GM23248 (cell line): ENCODE data around the gene DNAJB2. TPM values are rescaled to one million over a fixed set of nuclear protein-coding genes. Genes with fewer than 3 reads are reported as not detected.

Experiments
- DNase-seq: peaks from one replicate; pipeline ENCODE4 v3.0.0-alpha.2; 2015
- H2AFZ ChIP-seq: fragments of 200-600 bp; sonication (generic); 2 replicates; pipeline ENCODE4 v1.6.1; 2016; ENCODE audit warnings: antibody characterized with exemption
- H3F3A ChIP-seq: fragments of 200-600 bp; sonication (generic); 2 replicates; pipeline ENCODE4 v1.6.1; 2016; ENCODE audit warnings: mild to moderate bottlenecking, antibody characterized with exemption, mixed run types; ENCODE audit not compliant: insufficient read depth
- H3K27ac ChIP-seq: fragments of 200-600 bp; sonication (generic); 2 replicates; pipeline ENCODE4 v1.5.1; 2016; ENCODE audit warnings: mild to moderate bottlenecking
- H3K27me3 ChIP-seq: fragments of 200-600 bp; sonication (generic); replicated peaks from 2 replicates; pipeline ENCODE4 v1.6.1; 2016; ENCODE audit warnings: mild to moderate bottlenecking; ENCODE audit not compliant: insufficient read depth
- H3K36me3 ChIP-seq: fragments of 200-600 bp; sonication (generic); 2 replicates; pipeline ENCODE4 v1.6.1; 2016; ENCODE audit warnings: low read depth, mild to moderate bottlenecking
- H3K4me1 ChIP-seq: fragments of 200-600 bp; sonication (generic); 2 replicates; pipeline ENCODE4 v1.6.1; 2016; ENCODE audit warnings: mild to moderate bottlenecking; ENCODE audit not compliant: insufficient read depth
- H3K4me2 ChIP-seq: fragments of 200-600 bp; sonication (generic); one replicate; pipeline ENCODE4 v1.6.1; 2016; ENCODE audit warnings: mild to moderate bottlenecking; ENCODE audit not compliant: unreplicated experiment
- H3K4me3 ChIP-seq: fragments of 200-600 bp; sonication (generic); 2 replicates; pipeline ENCODE4 v1.5.1; 2016; ENCODE audit warnings: mild to moderate bottlenecking
- H3K79me2 ChIP-seq: fragments of 200-600 bp; sonication (generic); 2 replicates; pipeline ENCODE4 v1.6.1; 2016; ENCODE audit warnings: mild to moderate bottlenecking; ENCODE audit not compliant: insufficient read depth
- H3K9ac ChIP-seq: fragments of 200-600 bp; sonication (generic); 2 replicates; pipeline ENCODE4 v1.6.1; 2016; ENCODE audit warnings: mild to moderate bottlenecking
- H3K9me2 ChIP-seq: fragments of 200-600 bp; sonication (generic); 2 replicates; pipeline ENCODE4 v1.6.1; 2016; ENCODE audit warnings: mixed run types, mild to moderate bottlenecking, moderate library complexity; ENCODE audit not compliant: insufficient read depth
- H3K9me3 ChIP-seq: fragments of 200-600 bp; sonication (generic); one replicate; pipeline ENCODE4 v1.6.1; 2017; ENCODE audit warnings: low read depth
- H4K20me1 ChIP-seq: fragments of 200-600 bp; sonication (generic); 2 replicates; pipeline ENCODE4 v1.6.0; 2016; ENCODE audit not compliant: insufficient read depth
- EZH2 ChIP-seq: fragments of 200-600 bp; sonication (generic); IDR thresholded peaks from 2 replicates; pipeline ENCODE4 v1.6.1; 2018; ENCODE audit warnings: antibody characterized with exemption, mild to moderate bottlenecking; ENCODE audit not compliant: insufficient read depth, poor library complexity, severe bottlenecking
- EZH2phosphoT487 ChIP-seq: fragments of 200-600 bp; sonication (generic); IDR thresholded peaks from 2 replicates; pipeline ENCODE4 v1.6.1; 2018; ENCODE audit warnings: antibody characterized with exemption, moderate library complexity, mild to moderate bottlenecking, low read depth; ENCODE audit not compliant: insufficient read depth
- WGBS, 2 experiments: methylation state at CpG; one replicate each; pipeline ENCODE4 v1.1.6; 2015 to 2017; ENCODE audit warnings: low lambda C conversion rate in 2 of 2, low coverage in 1 of 2; ENCODE audit errors: missing lambda C conversion rate in 2 of 2; 5-methylcytosine and 5-hydroxymethylcytosine counted together
- in situ Hi-C: fragments of 300-500 bp; cut with MboI; formaldehyde crosslinking; loops from 2 replicates; pipeline ENCODE4 v1.15.0; 2020
- polyA plus RNA-seq: library from polyadenylated mRNA; unstranded; fragments of >200 nt; fragmentation: Nextera tagmentation; extraction: Ambion mirVana; gene quantifications from 2 replicates; pipeline ENCODE4 v1.2.1, GENCODE V29; 2016
- total RNA-seq: library from RNA; depleted of rRNA; stranded (reverse); fragments of >200 nt; shearing (Covaris generic); gene quantifications from 2 replicates; pipeline ENCODE4 v1.2.3, GENCODE V29; 2014

Gene DNAJB2
- total and polyA plus RNA-seq, 2 experiments from 2014 or later, result 12.6 to 53.7 TPM

DNA sequence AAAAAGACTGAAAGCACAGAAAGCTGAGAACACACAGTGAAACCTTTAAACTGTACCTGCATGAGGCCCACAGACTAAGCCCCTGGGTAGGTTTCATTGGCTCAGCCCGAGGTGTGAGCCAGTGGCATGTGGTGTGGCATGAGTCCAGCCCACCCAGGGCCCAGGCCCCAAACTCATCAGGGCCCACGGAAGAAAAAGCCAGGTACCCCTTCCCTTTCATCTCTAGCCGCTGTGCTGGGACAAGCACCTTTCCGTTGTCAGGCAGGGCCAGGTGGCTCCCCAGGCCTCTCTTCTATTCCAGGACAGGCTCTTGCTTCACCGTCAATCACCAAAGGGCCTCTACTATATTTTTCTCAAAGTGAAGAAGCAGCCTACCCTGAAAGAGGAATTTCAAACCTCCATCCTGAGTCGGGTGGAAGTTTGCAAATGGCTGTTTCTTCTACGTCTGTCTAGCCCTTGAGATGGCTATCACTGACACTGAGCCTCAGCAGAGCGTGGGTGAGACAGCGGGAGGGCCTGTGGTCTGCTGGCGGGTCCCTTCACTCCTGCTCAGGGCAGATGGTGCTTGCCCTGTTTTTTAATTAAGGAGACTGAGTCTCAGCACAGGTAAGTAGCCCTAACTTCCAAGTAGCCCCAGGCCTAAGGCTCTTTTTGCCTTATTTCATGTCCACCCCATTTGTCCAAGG is 8.6 kb downstream of the DNAJB2 start:
- Histone ChIP-seq H3K4me3 (no peak overlapping the region), H3K4me2 (no peak overlapping the region), H3K79me2 (no peaks in the 10 kb centered on the region), H2AFZ (no peak overlapping the region), H3K27me3 (no peaks in the 10 kb centered on the region), H3K9me3 (no peaks in the 10 kb centered on the region), H3K9me2 (no peaks in the 10 kb centered on the region), H4K20me1 (no peaks in the 10 kb centered on the region), H3K9ac (no peak overlapping the region), H3K4me1 (peaks cover 22% of the 10 kb centered on the region), H3K27ac (no peak overlapping the region), H3K36me3 (no peaks in the 10 kb centered on the region), H3F3A (peaks cover 8% of the 10 kb centered on the region)
- DNase-seq, result no peak
- in situ Hi-C loops, result no loop called here
- no peak for TF ChIP-seq EZH2
- no peak for TF ChIP-seq EZH2phosphoT487
- 90 to 95% methylated on average over 10 of the region's 10 CpGs for WGBS, 2 experiments

DNA sequence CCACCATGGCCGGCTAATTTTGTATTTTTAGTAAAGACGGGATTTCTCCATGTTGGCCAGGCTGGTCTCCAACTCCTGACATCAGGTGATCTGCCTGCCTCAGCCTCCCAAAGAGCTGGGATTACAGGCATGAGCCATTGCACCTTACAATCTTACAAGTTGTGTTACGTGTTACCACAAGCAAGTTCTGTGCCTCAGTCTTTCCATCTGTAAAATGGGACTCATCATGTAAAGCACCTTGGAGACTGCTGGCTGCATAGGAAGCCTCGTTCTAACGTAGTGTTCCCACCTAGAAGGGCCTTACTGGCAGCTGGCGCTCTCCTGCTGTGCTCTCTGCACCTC is 10.0 kb downstream of the DNAJB2 start:
- H3K4me2 ChIP-seq, result peak overlapping the region; percentile 30
- peak overlapping the region; percentile 22; the same call in 1 of the 2 replicates for H3K9ac ChIP-seq
- no peak for DNase-seq
- in situ Hi-C loops, result no loop called here
- WGBS, 2 experiments, result 55 to 59% methylated on average over 6 of the region's 6 CpGs
- H3K79me2 ChIP-seq, result no peaks in the 10 kb centered on the region
- no peaks in the 10 kb centered on the region for H3K36me3 ChIP-seq
- no peaks in the 10 kb centered on the region for H4K20me1 ChIP-seq
- peaks cover 22% of the 10 kb centered on the region for H3K4me1 ChIP-seq
- no peaks in the 10 kb centered on the region for H3K9me3 ChIP-seq
- H3K4me3 ChIP-seq, result no peak overlapping the region
- H3K9me2 ChIP-seq, result no peaks in the 10 kb centered on the region
- no peak overlapping the region for H2AFZ ChIP-seq
- H3K27ac ChIP-seq, result peak overlapping the region; percentile 63
- TF ChIP-seq EZH2 (no peak), EZH2phosphoT487 (no peak)
- peaks cover 8% of the 10 kb centered on the region for H3F3A ChIP-seq
- no peaks in the 10 kb centered on the region for H3K27me3 ChIP-seq

DNA sequence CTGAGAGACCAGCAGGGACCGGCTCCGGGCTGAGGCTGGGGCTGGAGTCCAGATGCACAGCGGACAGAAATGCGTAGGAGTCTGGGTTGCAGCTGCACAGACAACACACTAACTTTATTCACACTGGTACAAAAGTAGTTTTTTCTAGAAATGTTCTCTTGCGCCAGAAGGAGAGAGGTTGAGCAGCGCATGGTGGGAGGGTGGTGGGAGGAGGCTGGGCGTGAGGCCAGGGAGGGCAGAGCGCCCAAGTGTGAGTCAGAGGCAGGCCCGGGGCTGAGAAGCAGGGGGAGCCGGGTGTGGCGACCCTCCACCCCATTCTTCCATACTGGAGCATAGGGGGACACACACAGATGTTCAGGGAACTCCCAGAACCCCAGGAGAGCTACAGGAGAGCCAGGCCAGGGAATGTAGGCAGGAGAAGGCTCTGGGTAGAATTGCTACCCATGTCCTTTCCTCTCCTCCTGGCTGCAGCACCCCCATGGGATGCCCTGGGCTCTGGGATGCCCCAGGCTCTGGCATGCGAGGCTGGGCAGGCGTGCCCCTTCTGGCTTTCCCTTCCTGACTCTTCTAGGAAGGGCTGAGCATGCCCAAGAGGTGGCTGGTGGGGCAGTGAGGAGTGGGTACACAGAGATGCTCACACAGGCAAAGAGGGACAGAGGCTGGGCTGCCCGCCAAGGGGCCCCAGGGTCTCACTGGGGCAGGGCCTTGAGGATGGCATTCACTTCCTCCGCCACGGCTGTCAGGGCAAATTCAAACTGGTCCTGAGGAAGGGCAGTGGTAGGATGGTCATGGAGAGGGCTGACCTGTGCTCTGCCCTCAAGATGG is 10.6 kb downstream of the DNAJB2 start:
- Histone ChIP-seq H3K79me2 (no peaks in the 10 kb centered on the region), H4K20me1 (no peaks in the 10 kb centered on the region), H3K4me1 (peaks cover 22% of the 10 kb centered on the region), H3K9me3 (no peaks in the 10 kb centered on the region), H3F3A (peaks cover 8% of the 10 kb centered on the region), H3K36me3 (no peaks in the 10 kb centered on the region), H3K9ac (peak overlapping the region; percentile 22; the same call in 1 of the 2 replicates), H3K27me3 (no peaks in the 10 kb centered on the region), H3K4me3 (no peak overlapping the region), H3K4me2 (peak overlapping the region; percentile 30), H2AFZ (no peak overlapping the region), H3K9me2 (no peaks in the 10 kb centered on the region), H3K27ac (peak overlapping the region; percentile 63)
- no peak for TF ChIP-seq EZH2
- no peak for TF ChIP-seq EZH2phosphoT487
- DNase-seq, result peak; percentile 91
- 5 to 10% methylated on average over 13 to 16 of the region's 16 CpGs for WGBS, 2 experiments
- in situ Hi-C loops, result no loop called here

DNA sequence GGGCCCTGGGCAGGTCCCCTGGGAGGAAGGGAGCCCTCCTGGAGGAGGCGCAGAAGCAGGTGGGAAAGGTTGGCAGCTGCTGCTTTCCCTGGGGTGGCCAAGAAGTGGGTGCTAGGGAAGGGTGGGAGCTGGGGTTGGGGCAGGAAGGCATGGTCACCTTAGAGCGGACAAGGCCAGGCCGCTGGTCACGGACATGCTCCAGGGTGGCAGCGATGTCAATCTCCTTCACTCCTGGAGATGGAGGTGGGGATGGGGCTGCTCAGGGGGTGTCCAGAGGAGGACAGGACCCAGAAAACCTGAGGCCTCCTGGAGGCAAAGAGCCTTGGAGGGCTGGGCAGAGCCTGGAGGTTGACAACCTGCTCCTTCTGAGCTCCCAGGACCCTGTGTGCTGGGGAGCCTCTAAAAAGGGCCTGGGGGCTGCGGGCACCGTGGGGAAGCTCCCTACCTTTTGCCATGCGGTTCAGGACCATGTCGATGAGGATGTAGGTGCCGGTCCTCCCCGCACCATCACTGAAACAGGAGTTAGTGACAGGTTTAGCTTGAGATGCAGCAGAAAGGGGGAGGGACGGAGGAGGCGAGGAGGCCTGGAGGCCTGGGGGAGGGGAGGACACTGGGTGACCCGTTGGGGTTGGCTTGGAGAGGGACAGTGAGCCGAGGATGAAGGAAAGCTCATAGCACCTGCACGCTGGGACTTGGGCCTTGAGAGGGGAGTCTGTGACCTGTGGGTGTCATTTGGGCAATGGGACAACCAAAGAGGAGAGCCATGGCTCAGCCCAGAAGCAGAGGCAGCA is 11.4 kb downstream of the DNAJB2 start:
- DNase-seq, result no peak

More for the DNA sequence above, 11.4 kb downstream of the DNAJB2 start:
- Histone ChIP-seq H3K36me3 (no peaks in the 10 kb centered on the region), H3F3A (peaks cover 8% of the 10 kb centered on the region), H3K4me3 (no peak overlapping the region), H3K4me2 (no peak overlapping the region), H3K79me2 (no peaks in the 10 kb centered on the region), H3K9me2 (no peaks in the 10 kb centered on the region), H3K9me3 (no peaks in the 10 kb centered on the region), H4K20me1 (no peaks in the 10 kb centered on the region), H3K27ac (no peak overlapping the region), H3K9ac (no peak overlapping the region), H3K4me1 (peaks cover 22% of the 10 kb centered on the region), H3K27me3 (no peaks in the 10 kb centered on the region), H2AFZ (no peak overlapping the region)
- TF ChIP-seq EZH2phosphoT487 (no peak), EZH2 (no peak)
- in situ Hi-C loops, result no loop called here
- 80 to 87% methylated on average over 15 to 16 of the region's 16 CpGs for WGBS, 2 experiments
